ENCODE results near the gene ARHGEF11.

DNA sequence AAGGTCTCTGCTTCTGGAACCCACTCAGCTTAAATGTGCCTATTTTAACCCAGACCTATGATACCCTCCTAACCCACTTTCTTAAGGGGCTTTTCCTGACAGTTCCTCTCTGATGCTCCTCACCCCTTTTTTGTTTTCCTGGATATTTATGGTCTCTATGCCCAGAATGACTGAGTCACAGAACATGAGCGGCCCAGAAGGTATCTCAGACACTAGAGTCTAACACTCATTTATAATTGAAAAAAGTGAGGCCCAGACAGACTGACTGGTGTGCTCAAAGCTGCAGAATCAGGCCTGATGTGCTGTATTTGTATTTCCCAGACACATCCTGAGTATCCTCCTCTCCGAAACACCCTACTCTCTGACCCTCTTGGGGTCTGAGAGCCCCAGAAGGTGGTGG, 81.1 kb downstream of the ARHGEF11 start:
- TF ChIP-seq, protein P1, sequence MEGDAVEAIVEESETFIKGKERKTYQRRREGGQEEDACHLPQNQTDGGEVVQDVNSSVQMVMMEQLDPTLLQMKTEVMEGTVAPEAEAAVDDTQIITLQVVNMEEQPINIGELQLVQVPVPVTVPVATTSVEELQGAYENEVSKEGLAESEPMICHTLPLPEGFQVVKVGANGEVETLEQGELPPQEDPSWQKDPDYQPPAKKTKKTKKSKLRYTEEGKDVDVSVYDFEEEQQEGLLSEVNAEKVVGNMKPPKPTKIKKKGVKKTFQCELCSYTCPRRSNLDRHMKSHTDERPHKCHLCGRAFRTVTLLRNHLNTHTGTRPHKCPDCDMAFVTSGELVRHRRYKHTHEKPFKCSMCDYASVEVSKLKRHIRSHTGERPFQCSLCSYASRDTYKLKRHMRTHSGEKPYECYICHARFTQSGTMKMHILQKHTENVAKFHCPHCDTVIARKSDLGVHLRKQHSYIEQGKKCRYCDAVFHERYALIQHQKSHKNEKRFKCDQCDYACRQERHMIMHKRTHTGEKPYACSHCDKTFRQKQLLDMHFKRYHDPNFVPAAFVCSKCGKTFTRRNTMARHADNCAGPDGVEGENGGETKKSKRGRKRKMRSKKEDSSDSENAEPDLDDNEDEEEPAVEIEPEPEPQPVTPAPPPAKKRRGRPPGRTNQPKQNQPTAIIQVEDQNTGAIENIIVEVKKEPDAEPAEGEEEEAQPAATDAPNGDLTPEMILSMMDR (conservative IDR thresholded peaks at IDR 0.05; ENCODE audit: low read length) = no peak
- no peak for TF ChIP-seq EZH2phosphoT487 (IDR thresholded peaks at IDR 0.05; ENCODE audit: borderline replicate concordance)
